Right lobe of liver (tissue), 4 donors: ENCODE measurements around the gene RHEX.

Experiments
- CTCF ChIP-seq, 4 donors: fragments of 200-600 bp in 3 of 4; fragments of 450-650 bp in 1 of 4; IDR thresholded peaks; one replicate each; pipeline versions ENCODE4 v1.5.1 to v1.8.0; 2016 to 2022; ENCODE audit warnings: antibody characterized with exemption in 4 of 4, mild to moderate bottlenecking in 2 of 4
- POLR2A ChIP-seq: fragments of 450-650 bp; IDR thresholded peaks from one replicate; pipeline ENCODE4 v1.6.1; 2017; ENCODE audit warnings: antibody characterized with exemption, mild to moderate bottlenecking
- donor health status: DM: no; HTN: no; CAD: no.
- donor health status: DM: no; HTN: no; CAD: no.
- donor health status: DM: no; HTN: yes; CAD: no.

GRCh38 chr1:206047271-206047670, 5.7 kb upstream of the RHEX start:
- TF ChIP-seq CTCF (IDR thresholded peaks at IDR 0.05) (no peak), POLR2A (no peak)
